Activated CD8-positive, alpha-beta memory T cell treated with anti-CD3 and anti-CD28 coated beads for 1 hour (primary cell): Measurements from ENCODE around the gene RMND1.
"Not testable (repeated sequence)": the region's sequence is repeated elsewhere in the genome, so short reads cannot be mapped to it uniquely, and the experiment has no call there.

Experiments
- DNase-seq, 2 donors: peaks; one replicate each; pipeline ENCODE4 v3.0.0-alpha.2; 2020; ENCODE audit warnings: low read depth in 1 of 2; ENCODE audit errors: extremely low read depth in 1 of 2

The RMND1 gene

GRCh38 chr6:151452750-151453427, 963 bp upstream of the RMND1 start:
- DNase-seq: no peak

GRCh38 chr6:151451417-151451949, 443 bp downstream of the RMND1 start:
- no peak for DNase-seq

- not testable (repeated sequence) for DNase-seq
These were observed 998 bp downstream of the RMND1 start for GRCh38 chr6:151450928-151451327.

GRCh38 chr6:151448623-151449022, 3.3 kb downstream of the RMND1 start:
- no peak for DNase-seq

- no peak for DNase-seq
These were observed 4.7 kb downstream of the RMND1 start for GRCh38 chr6:151447237-151447636.

GRCh38 chr6:151445482-151445881, 6.4 kb downstream of the RMND1 start:
- no peak for DNase-seq

- no peak for DNase-seq
These were observed 7.9 kb downstream of the RMND1 start for GRCh38 chr6:151443911-151444621.

GRCh38 chr6:151443454-151443853, 8.5 kb downstream of the RMND1 start:
- DNase-seq: no peak

- no peak for DNase-seq
These were observed 9.6 kb downstream of the RMND1 start for GRCh38 chr6:151442371-151442770.

GRCh38 chr6:151441390-151442166, 10.3 kb downstream of the RMND1 start:
- DNase-seq: no peak

- no peak for DNase-seq
These were observed 11.0 kb downstream of the RMND1 start for GRCh38 chr6:151440930-151441329.

GRCh38 chr6:151440498-151440897, 11.4 kb downstream of the RMND1 start:
- DNase-seq: no peak

GRCh38 chr6:151437401-151437800, 14.5 kb downstream of the RMND1 start:
- no peak for DNase-seq

GRCh38 chr6:151436802-151437201, 15.1 kb downstream of the RMND1 start:
- DNase-seq: no peak

GRCh38 chr6:151436300-151436699, 15.6 kb downstream of the RMND1 start:
- no peak for DNase-seq

- DNase-seq: no peak
These were observed 17.6 kb downstream of the RMND1 start for GRCh38 chr6:151434369-151434768.

- no peak for DNase-seq
These were observed 19.3 kb downstream of the RMND1 start for GRCh38 chr6:151432651-151433050.

- no peak for DNase-seq
These were observed 20.6 kb downstream of the RMND1 start for GRCh38 chr6:151431337-151431736.

- DNase-seq: no peak
These were observed 21.0 kb downstream of the RMND1 start for GRCh38 chr6:151430886-151431285.

GRCh38 chr6:151428093-151428735, 23.7 kb downstream of the RMND1 start:
- no peak for DNase-seq

GRCh38 chr6:151425561-151425960, 26.4 kb downstream of the RMND1 start:
- DNase-seq: no peak
